HG02623 (cell line): ENCODE data around the gene PTPRC.

Source experiments
- ATAC-seq: cut with Tn5 transposase; IDR thresholded peaks from one replicate; pipeline ENCODE4 v1.9.1; 2021; ENCODE audit warnings: moderate library complexity; ENCODE audit not compliant: unreplicated experiment

PTPRC gene

GRCh38 chr1:198643808-198644207 is 5.0 kb downstream of the PTPRC start:
- ATAC-seq: no peak

- no peak for ATAC-seq
Observed at GRCh38 chr1:198647055-198647454, 8.2 kb downstream of the PTPRC start.

- ATAC-seq: no peak
Observed at GRCh38 chr1:198648592-198648991, 9.8 kb downstream of the PTPRC start.

GRCh38 chr1:198649232-198649967 is 10.6 kb downstream of the PTPRC start:
- no peak for ATAC-seq

GRCh38 chr1:198649968-198650338 is 11.1 kb downstream of the PTPRC start:
- no peak for ATAC-seq

GRCh38 chr1:198650506-198650905 is 11.7 kb downstream of the PTPRC start:
- ATAC-seq: no peak

- no peak for ATAC-seq
Observed at GRCh38 chr1:198651650-198652400, 13.0 kb downstream of the PTPRC start.

GRCh38 chr1:198653808-198654413 is 15.1 kb downstream of the PTPRC start:
- no peak for ATAC-seq

- no peak for ATAC-seq
Observed at GRCh38 chr1:198655459-198656121, 16.8 kb downstream of the PTPRC start.

- peak; percentile 29 for ATAC-seq
Observed at GRCh38 chr1:198656500-198656932, 17.7 kb downstream of the PTPRC start.

GRCh38 chr1:198657550-198658064 is 18.8 kb downstream of the PTPRC start:
- no peak for ATAC-seq

GRCh38 chr1:198660341-198661261 is 21.8 kb downstream of the PTPRC start:
- ATAC-seq: peak; percentile 30

GRCh38 chr1:198662821-198663220 is 24.0 kb downstream of the PTPRC start:
- no peak for ATAC-seq

GRCh38 chr1:198664068-198664788 is 25.4 kb downstream of the PTPRC start:
- ATAC-seq: no peak

- ATAC-seq: no peak
Observed at GRCh38 chr1:198667186-198667585, 28.3 kb downstream of the PTPRC start.

- ATAC-seq: no peak
Observed at GRCh38 chr1:198667807-198668206, 29.0 kb downstream of the PTPRC start.

- peak; percentile 74 for ATAC-seq
Observed at GRCh38 chr1:198669023-198669698, 30.3 kb downstream of the PTPRC start.

- ATAC-seq: no peak
Observed at GRCh38 chr1:198669771-198670170, 30.9 kb downstream of the PTPRC start.

- ATAC-seq: peak; percentile 57
Observed at GRCh38 chr1:198671136-198671535, 32.3 kb downstream of the PTPRC start.
